ENCODE results near the gene VEZT. TPM values are rescaled to one million over a fixed set of nuclear protein-coding genes. Genes with fewer than 3 reads are reported as not detected.

Gene VEZT, protein sequence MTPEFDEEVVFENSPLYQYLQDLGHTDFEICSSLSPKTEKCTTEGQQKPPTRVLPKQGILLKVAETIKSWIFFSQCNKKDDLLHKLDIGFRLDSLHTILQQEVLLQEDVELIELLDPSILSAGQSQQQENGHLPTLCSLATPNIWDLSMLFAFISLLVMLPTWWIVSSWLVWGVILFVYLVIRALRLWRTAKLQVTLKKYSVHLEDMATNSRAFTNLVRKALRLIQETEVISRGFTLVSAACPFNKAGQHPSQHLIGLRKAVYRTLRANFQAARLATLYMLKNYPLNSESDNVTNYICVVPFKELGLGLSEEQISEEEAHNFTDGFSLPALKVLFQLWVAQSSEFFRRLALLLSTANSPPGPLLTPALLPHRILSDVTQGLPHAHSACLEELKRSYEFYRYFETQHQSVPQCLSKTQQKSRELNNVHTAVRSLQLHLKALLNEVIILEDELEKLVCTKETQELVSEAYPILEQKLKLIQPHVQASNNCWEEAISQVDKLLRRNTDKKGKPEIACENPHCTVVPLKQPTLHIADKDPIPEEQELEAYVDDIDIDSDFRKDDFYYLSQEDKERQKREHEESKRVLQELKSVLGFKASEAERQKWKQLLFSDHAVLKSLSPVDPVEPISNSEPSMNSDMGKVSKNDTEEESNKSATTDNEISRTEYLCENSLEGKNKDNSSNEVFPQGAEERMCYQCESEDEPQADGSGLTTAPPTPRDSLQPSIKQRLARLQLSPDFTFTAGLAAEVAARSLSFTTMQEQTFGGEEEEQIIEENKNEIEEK
- 51.5 TPM for total RNA-seq
- long read RNA-seq, full-length matches to known transcripts, result 4 of 17 reads
- long read RNA-seq, partial matches to known transcripts, result 5 of 17 reads
- long read RNA-seq, other reads (novel, unspliced or antisense), result 8 of 17 reads

- intact Hi-C loops (cut with DNase I), result loop anchor here (1.0 to 5.0 kb wide), 4 partner anchors 60 to 120 kb away; no protein-coding TSS in a partner anchor
- DNase-seq (ENCODE audit: missing footprints) (peak; percentile 99), ATAC-seq (peak; percentile 97)
Observed at GRCh38 chr12:95217377-95218149, at the start of gene VEZT, which contains the start of gene FGD6. TSS of gene VEZT (plus strand) at chr12:95217807. CDS start at chr12:95217851, 44 bp downstream. TSS of gene FGD6 (minus strand) at chr12:95217467. CDS start at chr12:95217240, 227 bp downstream.

DNA sequence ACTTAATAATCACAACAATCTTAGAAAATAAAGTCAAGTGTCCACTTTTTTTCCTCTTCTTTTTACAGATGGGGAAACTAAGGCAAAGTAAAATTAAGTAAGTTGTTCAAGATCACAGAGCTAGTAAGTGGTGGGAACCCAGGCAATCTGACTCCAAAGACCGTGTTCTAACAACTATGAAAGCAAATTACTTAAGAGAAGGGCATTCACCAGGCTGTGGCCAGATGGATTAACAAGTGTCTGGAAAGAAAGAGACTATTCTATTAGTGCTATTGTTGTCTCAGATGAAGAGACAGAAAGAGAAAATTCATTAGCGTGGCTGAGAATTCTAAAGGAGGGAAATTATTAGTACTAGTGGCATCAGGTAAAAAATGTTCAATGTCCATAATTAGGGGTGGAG lies 48.9 kb upstream of the VEZT start:
- DNase-seq (ENCODE audit: missing footprints) (no peak), ATAC-seq (no peak)
- intact Hi-C loops (cut with DNase I), result no loop called here

- ATAC-seq, result no peak
- intact Hi-C loops (cut with DNase I), result no loop called here
- DNase-seq (ENCODE audit: missing footprints), result no peak
Observed at GRCh38 chr12:95169368-95169767, 48.2 kb upstream of the VEZT start.

GRCh38 chr12:95173392-95174251 lies 44.0 kb upstream of the VEZT start:
- intact Hi-C loops (cut with DNase I), result no loop called here
- peak; percentile 88 for ATAC-seq
- peak; percentile 70 for DNase-seq (ENCODE audit: missing footprints)

DNA sequence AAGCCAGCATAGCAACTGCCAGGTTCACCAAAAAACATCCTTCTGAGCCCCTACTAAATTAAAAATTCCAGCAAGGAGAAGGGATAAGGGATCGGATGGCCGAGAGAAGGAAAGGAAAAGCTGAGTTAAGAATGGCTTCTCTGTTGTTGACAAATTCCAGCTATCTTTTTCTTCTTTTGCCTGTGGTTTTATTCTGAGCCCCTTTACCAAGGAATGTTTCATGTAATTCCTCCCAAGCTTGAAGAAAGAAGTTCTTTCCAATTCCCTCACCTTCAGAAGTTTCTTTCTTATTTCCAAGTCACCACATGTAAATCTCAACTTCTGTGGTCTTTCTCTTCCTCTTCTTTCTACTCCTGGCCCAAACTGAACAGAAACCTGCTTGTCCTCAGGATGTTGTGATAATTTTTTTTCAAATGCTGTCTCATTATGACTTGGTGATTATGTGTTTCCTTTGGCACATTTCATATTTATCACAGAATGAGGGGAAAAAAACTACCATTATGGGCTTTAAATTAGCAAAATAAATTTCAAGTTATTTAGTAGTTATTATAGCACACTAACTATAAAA lies 40.3 kb upstream of the VEZT start:
- intact Hi-C loops (cut with DNase I), result no loop called here
- DNase-seq (ENCODE audit: missing footprints) (no peak), ATAC-seq (no peak)

DNA sequence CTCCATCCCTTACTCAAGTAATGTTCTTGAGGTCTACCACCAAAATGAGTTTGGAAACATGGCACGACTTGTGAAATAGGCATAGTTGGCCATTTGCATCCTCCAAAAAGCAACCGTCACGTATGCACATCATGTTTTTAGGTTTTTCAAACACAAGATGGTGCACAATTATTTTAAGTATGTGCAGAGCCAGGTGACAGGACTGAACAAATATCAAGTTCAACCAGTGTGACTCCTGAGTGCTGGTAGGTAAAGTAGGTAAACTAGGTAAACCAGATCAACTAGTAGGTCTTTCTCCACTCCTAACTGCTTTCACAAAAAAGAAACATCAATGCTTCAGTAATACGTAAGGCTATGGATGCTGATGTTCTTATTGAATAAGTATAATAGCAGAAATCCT lies 39.5 kb upstream of the VEZT start:
- DNase-seq (ENCODE audit: missing footprints) (no peak), ATAC-seq (no peak)
- intact Hi-C loops (cut with DNase I), result no loop called here

DNA sequence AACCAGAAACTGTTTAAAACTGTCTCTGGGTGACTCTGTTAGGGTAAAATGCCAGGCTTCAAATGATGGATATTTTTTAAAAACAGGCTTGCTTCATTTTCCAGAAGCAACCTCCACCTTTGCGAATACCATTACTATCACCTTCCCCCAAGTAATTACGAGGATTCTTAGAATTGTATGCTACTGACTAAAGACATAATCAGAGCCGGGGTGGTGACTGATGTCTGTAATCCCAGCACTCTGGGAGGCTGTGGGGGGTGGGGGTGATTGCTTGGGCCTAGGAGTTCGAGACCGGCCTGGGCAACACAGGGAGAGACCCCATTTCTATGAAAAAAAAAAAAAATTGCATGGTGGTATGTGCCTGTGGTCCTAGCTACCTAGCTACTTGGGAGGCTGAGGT lies 38.6 kb upstream of the VEZT start:
- no peak for ATAC-seq
- no peak for DNase-seq (ENCODE audit: missing footprints)
- intact Hi-C loops (cut with DNase I), result no loop called here

DNA sequence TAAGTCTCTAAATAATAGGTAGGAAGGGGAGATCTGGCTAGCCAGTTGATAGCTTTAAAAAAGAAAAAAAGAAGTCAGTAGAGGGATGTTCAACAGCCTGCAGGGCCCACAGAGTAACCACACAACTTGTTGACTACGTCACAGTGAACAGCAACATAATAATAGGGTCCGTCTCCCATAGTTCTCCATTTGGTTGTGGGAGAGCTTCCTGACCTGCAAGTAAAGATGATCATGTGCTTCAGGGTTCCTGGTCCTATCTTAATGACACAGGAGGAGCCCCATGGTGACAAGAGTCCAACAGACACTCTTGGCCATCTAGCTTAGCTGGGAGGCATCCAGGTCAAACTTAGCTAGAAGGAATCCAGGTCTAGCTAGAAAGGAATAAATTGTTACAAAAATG lies 36.5 kb upstream of the VEZT start:
- intact Hi-C loops (cut with DNase I), result no loop called here
- no peak for ATAC-seq
- no peak for DNase-seq (ENCODE audit: missing footprints)

- ATAC-seq, result no peak
- no peak for DNase-seq (ENCODE audit: missing footprints)
- intact Hi-C loops (cut with DNase I), result no loop called here
Observed at GRCh38 chr12:95182868-95183415, 34.7 kb upstream of the VEZT start.

GRCh38 chr12:95184121-95184520 lies 33.5 kb upstream of the VEZT start:
- ATAC-seq, result no peak
- intact Hi-C loops (cut with DNase I), result no loop called here
- DNase-seq (ENCODE audit: missing footprints), result no peak

DNA sequence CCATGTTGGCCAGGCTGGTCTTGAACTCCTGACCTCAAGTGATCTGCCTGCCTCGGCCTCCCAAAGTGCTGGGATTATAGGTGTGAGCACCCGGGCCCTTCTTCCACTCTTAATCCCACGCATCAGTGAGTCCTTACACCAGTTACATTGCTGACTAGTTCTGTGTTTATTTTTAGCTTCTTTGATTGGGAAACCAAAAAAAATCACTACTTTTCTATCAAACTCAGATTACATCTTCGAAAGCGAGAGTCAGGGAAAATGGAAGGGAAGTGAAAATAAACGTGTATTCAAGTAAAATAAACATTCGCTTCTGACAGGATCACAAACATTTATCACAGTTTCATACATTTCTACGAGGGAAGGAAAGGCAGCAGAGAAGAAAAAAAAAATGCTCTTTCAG lies 32.5 kb upstream of the VEZT start:
- no peak for ATAC-seq
- no peak for DNase-seq (ENCODE audit: missing footprints)
- intact Hi-C loops (cut with DNase I), result no loop called here

- DNase-seq (ENCODE audit: missing footprints) (no peak), ATAC-seq (no peak)
- intact Hi-C loops (cut with DNase I), result no loop called here
Observed at GRCh38 chr12:95185854-95186253, 31.8 kb upstream of the VEZT start.

DNA sequence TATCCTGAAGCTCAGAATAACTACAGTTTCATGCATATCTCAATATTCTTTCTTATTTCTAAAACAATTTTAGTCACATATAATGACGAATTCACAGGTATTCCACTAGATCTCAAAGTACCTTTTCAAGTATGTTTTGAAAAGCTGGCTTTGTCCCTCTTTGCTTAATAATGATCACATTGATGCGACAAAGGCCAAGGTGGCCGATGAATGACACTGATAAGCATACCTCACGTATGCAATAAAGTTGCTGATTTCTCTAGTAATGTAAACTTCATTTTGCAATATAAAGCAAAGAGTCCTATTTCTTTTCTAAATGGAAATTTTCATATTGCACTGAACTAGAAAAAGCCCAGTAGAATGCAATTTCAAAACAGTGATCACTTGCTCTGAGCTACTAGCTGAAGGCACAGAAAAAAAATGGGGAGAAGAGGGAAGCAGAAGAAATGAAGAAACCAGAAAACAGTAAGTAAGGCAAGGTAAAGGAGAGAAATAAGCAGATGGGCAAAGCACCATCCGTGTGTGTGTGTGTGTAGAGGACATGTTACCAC lies 29.7 kb upstream of the VEZT start:
- DNase-seq (ENCODE audit: missing footprints) (no peak), ATAC-seq (no peak)
- intact Hi-C loops (cut with DNase I), result no loop called here

DNA sequence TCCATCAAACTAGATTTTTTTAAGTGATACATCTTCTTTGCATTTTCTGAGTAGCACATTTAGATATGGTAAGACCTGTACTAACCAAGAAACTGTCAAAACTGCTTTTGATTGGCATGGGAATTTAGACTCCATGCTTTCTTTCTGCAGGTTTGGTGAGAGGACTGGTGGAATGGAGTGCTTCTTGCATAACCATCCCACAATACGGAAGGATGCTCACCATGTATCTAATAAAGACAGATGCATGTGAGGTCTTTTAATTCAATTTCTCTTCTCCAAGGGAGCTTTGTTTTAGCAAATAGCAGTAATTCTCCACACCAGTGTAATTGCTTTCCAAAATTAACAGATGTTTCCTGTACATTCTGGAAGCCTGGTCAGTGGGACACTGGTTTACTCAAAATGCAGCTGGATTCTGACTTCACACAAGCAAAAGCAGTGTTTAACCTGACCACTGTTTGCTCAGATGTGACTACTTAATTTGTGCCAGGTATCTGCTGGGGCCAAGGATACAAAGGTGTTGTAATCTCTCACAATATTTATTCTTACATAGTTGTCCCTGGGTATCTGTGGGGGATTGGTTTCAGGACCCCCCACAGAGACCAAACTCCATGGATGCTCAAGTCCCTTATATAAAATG lies 26.4 kb upstream of the VEZT start:
- DNase-seq (ENCODE audit: missing footprints) (no peak), ATAC-seq (no peak)
- intact Hi-C loops (cut with DNase I), result no loop called here

DNA sequence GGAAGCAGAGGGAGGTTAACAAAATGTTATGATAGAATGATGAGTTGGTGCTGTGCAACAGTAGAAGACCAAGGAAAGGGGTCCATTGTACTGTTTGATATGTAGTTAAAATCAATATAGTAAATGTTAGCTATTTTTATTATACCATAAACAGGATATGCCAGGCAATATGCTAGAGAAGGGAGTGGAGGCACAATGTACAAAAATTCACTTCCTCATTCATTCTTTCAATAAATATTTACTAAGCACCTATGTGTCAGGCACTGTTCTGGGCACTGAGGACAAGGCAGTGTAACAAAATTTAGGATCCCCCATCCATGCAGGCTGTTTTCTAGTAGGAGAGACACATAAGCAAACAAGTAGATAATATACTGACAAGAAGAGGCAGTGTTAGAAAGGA lies 25.3 kb upstream of the VEZT start:
- DNase-seq (ENCODE audit: missing footprints) (no peak), ATAC-seq (no peak)
- intact Hi-C loops (cut with DNase I), result no loop called here

DNA sequence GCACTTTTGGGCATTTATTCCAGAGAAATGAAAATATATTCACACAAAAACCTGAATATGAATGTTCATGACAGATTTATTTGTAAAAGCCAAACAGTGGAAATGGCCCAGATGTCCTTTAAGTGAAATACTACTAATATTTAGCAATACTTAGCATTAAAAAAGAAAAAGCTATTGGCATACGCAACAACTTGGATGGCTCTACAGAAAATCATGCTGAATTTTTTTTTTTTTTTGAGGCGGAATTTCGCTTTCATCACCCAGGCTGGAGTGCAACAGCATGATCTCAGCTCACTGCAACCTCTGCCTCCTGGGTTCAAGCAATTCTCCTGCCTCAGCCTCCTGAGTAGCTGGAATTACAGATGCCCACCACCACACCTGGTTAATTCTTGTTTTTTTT lies 24.5 kb upstream of the VEZT start:
- intact Hi-C loops (cut with DNase I), result no loop called here
- no peak for DNase-seq (ENCODE audit: missing footprints)

DNA sequence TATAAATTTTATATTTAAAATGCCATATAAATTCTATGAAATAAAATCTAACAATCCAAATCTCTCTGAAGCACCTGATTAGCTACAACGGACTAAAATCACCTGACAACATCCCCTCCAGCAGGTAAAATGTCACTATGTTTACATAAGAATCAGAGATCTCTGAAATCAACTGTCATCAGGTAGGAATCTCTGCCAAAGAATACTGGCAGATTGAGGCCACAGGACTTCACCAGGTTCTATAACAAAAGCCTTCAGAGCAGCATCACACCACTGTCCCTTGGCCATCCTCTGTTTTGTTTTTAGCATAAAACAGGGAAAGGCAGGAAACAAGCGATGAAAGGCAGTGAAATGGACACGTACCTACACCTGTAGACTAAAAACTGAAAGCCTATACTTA lies 22.5 kb upstream of the VEZT start:
- ATAC-seq, result no peak
- no peak for DNase-seq (ENCODE audit: missing footprints)
- intact Hi-C loops (cut with DNase I), result no loop called here

More for the DNA sequence above, 24.5 kb upstream of the VEZT start:
- ATAC-seq, result no peak

All from Right ventricle myocardium inferior (tissue), 1 donor.